OCI-LY7 (cell line): ENCODE results near the gene RAB13. TPM values are rescaled to one million over a fixed set of nuclear protein-coding genes. Genes with fewer than 3 reads are reported as not detected.

Experiments used
- BruUV-seq: library from RNA; stranded (reverse); fragments of 400-500 nt; replicated peaks from 2 replicates; lab custom pipeline; 2021; lab: Mats Ljungman, UMichigan
- CTCF ChIA-PET: fragments of 300-600 bp; sonication (Branson Sonifier 250); formaldehyde crosslinking; loops from one replicate; lab custom pipeline; 2022; ENCODE audit warnings: antibody characterized with exemption; ENCODE audit not compliant: unreplicated experiment; lab: Charles Lee
- POLR2A ChIA-PET: fragments of 300-600 bp; sonication (Branson Sonifier 250); formaldehyde crosslinking; loops from one replicate; lab custom pipeline; 2022; ENCODE audit warnings: antibody characterized with exemption; lab: Charles Lee
- DNase-seq: peaks from one replicate; pipeline ENCODE4 v3.0.0-alpha.2; 2015; ENCODE audit warnings: low spot score
- H2AFZ ChIP-seq: fragments of 200-600 bp; sonication (generic), shearing (Covaris generic); 2 replicates; pipeline ENCODE4 v1.6.1; 2014; ENCODE audit warnings: mild to moderate bottlenecking, antibody characterized with exemption, low read length, moderate library complexity
- H3K27ac ChIP-seq: fragments of 200-600 bp; sonication (generic); 2 replicates; pipeline ENCODE4 v1.5.1; 2014; ENCODE audit warnings: mixed run types, low read depth, mild to moderate bottlenecking, moderate library complexity, low read length, inconsistent platforms; ENCODE audit not compliant: poor library complexity, severe bottlenecking
- H3K36me3 ChIP-seq: fragments of 200-600 bp; sonication (generic); 2 replicates; pipeline ENCODE4 v1.6.1; 2014; ENCODE audit warnings: mild to moderate bottlenecking, antibody characterized with exemption, low read length, moderate library complexity, mixed read lengths; ENCODE audit not compliant: insufficient read depth
- H3K4me1 ChIP-seq: fragments of 200-600 bp; sonication (generic); 2 replicates; pipeline ENCODE4 v1.5.1; 2014; ENCODE audit warnings: mild to moderate bottlenecking, low read length; ENCODE audit not compliant: insufficient read depth, poor library complexity, severe bottlenecking
- H3K4me2 ChIP-seq: fragments of 200-600 bp; sonication (generic); 2 replicates; pipeline ENCODE4 v1.6.1; 2014; ENCODE audit warnings: mild to moderate bottlenecking, low read length
- H3K4me3 ChIP-seq: fragments of 200-600 bp; sonication (generic); 2 replicates; pipeline ENCODE4 v1.5.1; 2014; ENCODE audit warnings: mild to moderate bottlenecking, low read depth, low read length; ENCODE audit not compliant: poor library complexity, severe bottlenecking
- H3K79me2 ChIP-seq: fragments of 200-600 bp; sonication (generic); 2 replicates; pipeline ENCODE4 v1.6.1; 2016; ENCODE audit warnings: low read depth, mild to moderate bottlenecking, low read length, moderate library complexity, mixed read lengths; ENCODE audit not compliant: insufficient read depth
- H3K9me2 ChIP-seq: fragments of 200-600 bp; sonication (generic); 2 replicates; pipeline ENCODE4 v1.6.1; 2016; ENCODE audit warnings: mild to moderate bottlenecking, low read length, mixed read lengths; ENCODE audit not compliant: insufficient read depth
- H3K9me3 ChIP-seq: fragments of 200-600 bp; sonication (generic); 2 replicates; pipeline ENCODE4 v1.6.1; 2014; ENCODE audit warnings: mild to moderate bottlenecking, mixed run types, low read length, mixed read lengths
- H4K20me1 ChIP-seq: fragments of 200-600 bp; sonication (generic); 2 replicates; pipeline ENCODE4 v1.6.1; 2014; ENCODE audit warnings: mild to moderate bottlenecking, antibody characterized with exemption, low read length, moderate library complexity, mixed read lengths; ENCODE audit not compliant: insufficient read depth
- CTCF ChIP-seq: fragments of 200-600 bp; sonication (generic); conservative IDR thresholded peaks from 2 replicates; pipeline ENCODE4 v1.5.1; 2014; ENCODE audit warnings: mild to moderate bottlenecking, antibody characterized with exemption, low read length, moderate library complexity, mixed read lengths
- EZH2phosphoT487 ChIP-seq: fragments of 200-600 bp; sonication (generic); IDR thresholded peaks from 2 replicates; pipeline ENCODE4 v1.6.1; 2018; ENCODE audit warnings: low read depth, borderline replicate concordance, mild to moderate bottlenecking, mixed run types, antibody characterized with exemption, low read length, moderate library complexity, mixed read lengths
- intact Hi-C: fragments of 100-400 bp; cut with micrococcal nuclease; formaldehyde crosslinking; loops from one replicate; pipeline ENCODE4 v1.10.0; 2022; ENCODE audit not compliant: unreplicated experiment
- total RNA-seq, 2 experiments: library from RNA; depleted of rRNA in 1 of 2; stranded (reverse); fragments of >200 nt in 1 of 2; shearing (Covaris generic) in 1 of 2; gene quantifications; 2 replicates each; pipeline ENCODE4 v1.2.3, GENCODE V29; 2014 to 2022

RAB13 gene
- total RNA-seq, 2 experiments from 2014 or later: 0.16 to 1.3 TPM

GRCh38 chr1:153991151-153991630 is 5.1 kb upstream of the RAB13 start:
- peaks cover 45% of the 10 kb centered on the region for H3K4me1 ChIP-seq
- H3K9me2 ChIP-seq: no peaks in the 10 kb centered on the region
- TSS peak; percentile 91 for BruUV-seq
- peak overlapping the region; percentile 81 for H3K4me3 ChIP-seq
- H3K79me2 ChIP-seq: peaks cover 27% of the 10 kb centered on the region
- no peaks in the 10 kb centered on the region; the same call in 1 of the 2 replicates for H3K9me3 ChIP-seq
- peak overlapping the region; percentile 77 for H3K4me2 ChIP-seq
- peaks cover 55% of the 10 kb centered on the region for H3K36me3 ChIP-seq
- peaks cover 5% of the 10 kb centered on the region; the same call in 1 of the 2 replicates for H4K20me1 ChIP-seq
- DNase-seq: no peak
- H3K27ac ChIP-seq: peak overlapping the region; percentile 62
- no peak overlapping the region for H2AFZ ChIP-seq
- ChIA-PET POLR2A (interaction anchor here (0.7 to 1.4 kb wide), 6 partner anchors 13 to 185 kb away, joined by 3 to 6 read pairs (median 4); partner anchors contain the start of genes CREB3L4 and JTB), CTCF (interaction anchor here (0.5 kb wide), 1 partner anchor 496 kb away, joined by 3 read pairs; no protein-coding TSS in a partner anchor)
- intact Hi-C loops: no loop called here
- no peak for TF ChIP-seq CTCF
- TF ChIP-seq EZH2phosphoT487: no peak

GRCh38 chr1:153990468-153991150 is 4.5 kb upstream of the RAB13 start, which contains the start of gene RPS27:
Gene RPS27 (plus strand): TSS chr1:153990762. CDS start chr1:153990797, 35 bp downstream.
- Histone ChIP-seq H4K20me1 (peaks cover 5% of the 10 kb centered on the region; the same call in 1 of the 2 replicates), H3K79me2 (peaks cover 27% of the 10 kb centered on the region), H2AFZ (peak within 1 kb of the TSS; percentile 66), H3K27ac (peak within 1 kb of the TSS; percentile 62), H3K9me2 (no peaks in the 10 kb centered on the region), H3K36me3 (peaks cover 49% of the 10 kb centered on the region), H3K4me3 (peak within 1 kb of the TSS; percentile 81), H3K9me3 (no peaks in the 10 kb centered on the region; the same call in 1 of the 2 replicates), H3K4me1 (peaks cover 50% of the 10 kb centered on the region), H3K4me2 (peak within 1 kb of the TSS; percentile 77)
- ChIA-PET CTCF (no interaction called here), POLR2A (interaction anchor here (0.5 to 1.4 kb wide), 12 partner anchors 12 to 1302 kb away, joined by 3 to 6 read pairs (median 3); partner anchors contain the start of genes CREB3L4 and JTB)
- BruUV-seq: no TSS peak
- TF ChIP-seq EZH2phosphoT487 (no peak), CTCF (no peak)
- intact Hi-C loops: loop anchor here (1.0 kb wide), 1 partner anchor 282 kb away; the partner anchor contains the start of gene HAX1
- DNase-seq: peak; percentile 99
